Keratinocyte (primary cell): ENCODE measurements around the gene SBNO2. TPM values are rescaled to one million over a fixed set of nuclear protein-coding genes. Genes with fewer than 3 reads are reported as not detected.

ENCODE experiments used
- DNase-seq: peaks from one replicate; pipeline ENCODE4 v3.0.0-alpha.2; 2011; ENCODE audit warnings: low read depth, missing footprints, low spot score
- FAIRE-seq: peaks from 2 replicates; lab custom pipeline; 2011; peaks lifted over from hg19 to GRCh38; lab: Jason Lieb, UNC
- H2AFZ ChIP-seq: 2 replicates; pipeline ENCODE4 v1.6.0; 2012; ENCODE audit warnings: low read length, control low read depth, inconsistent platforms; ENCODE audit not compliant: control insufficient read depth
- H3K27ac ChIP-seq: 2 replicates; pipeline ENCODE4 v1.5.1; 2011; ENCODE audit warnings: low read length; ENCODE audit not compliant: control insufficient read depth, insufficient read depth
- H3K27me3 ChIP-seq: 3 replicates; pipeline ENCODE4 v1.6.0; 2011; ENCODE audit warnings: low read length; ENCODE audit not compliant: control insufficient read depth, insufficient read depth; ENCODE audit errors: extremely low read depth
- H3K36me3 ChIP-seq, 2 experiments: 2 replicates in 1 of 2; 3 replicates in 1 of 2; pipeline ENCODE4 v1.5.1; 2011; ENCODE audit warnings: low read length in 2 of 2, mild to moderate bottlenecking in 1 of 2; ENCODE audit not compliant: control insufficient read depth in 2 of 2, insufficient read depth in 2 of 2; ENCODE audit errors: extremely low read depth in 1 of 2
- H3K4me1 ChIP-seq: 3 replicates; pipeline ENCODE4 v1.5.1; 2011; ENCODE audit warnings: low read length; ENCODE audit not compliant: control insufficient read depth, insufficient read depth; ENCODE audit errors: extremely low read depth
- H3K4me2 ChIP-seq: 3 replicates; pipeline ENCODE4 v1.6.0; 2011; ENCODE audit warnings: low read depth, low read length; ENCODE audit not compliant: control insufficient read depth, insufficient read depth; ENCODE audit errors: extremely low read depth
- H3K4me3 ChIP-seq, 3 experiments: fragments of 200-600 bp in 1 of 3; sonication (generic) in 1 of 3; 2 replicates in 2 of 3; 3 replicates in 1 of 3; pipeline ENCODE4 v1.5.1; 2011 to 2016; ENCODE audit warnings: low read length in 3 of 3, mild to moderate bottlenecking in 3 of 3, control low read depth in 2 of 3, inconsistent platforms in 1 of 3, low read depth in 1 of 3, mixed read lengths in 1 of 3, mixed run types in 1 of 3, moderate library complexity in 1 of 3; ENCODE audit not compliant: control insufficient read depth in 2 of 3, insufficient read depth in 2 of 3; ENCODE audit errors: extremely low read depth in 1 of 3
- H3K79me2 ChIP-seq: 2 replicates; pipeline ENCODE4 v1.6.0; 2012; ENCODE audit warnings: low read length; ENCODE audit not compliant: control insufficient read depth, insufficient read depth
- H3K9ac ChIP-seq: 3 replicates; pipeline ENCODE4 v1.6.0; 2011; ENCODE audit warnings: low read length; ENCODE audit not compliant: control insufficient read depth, insufficient read depth; ENCODE audit errors: extremely low read depth
- H3K9me1 ChIP-seq: 3 replicates; pipeline ENCODE4 v1.6.0; 2011; ENCODE audit warnings: low read length; ENCODE audit not compliant: control insufficient read depth, insufficient read depth; ENCODE audit errors: extremely low read depth
- H3K9me3 ChIP-seq: 2 replicates; pipeline ENCODE4 v1.5.1; 2012; ENCODE audit warnings: low read depth, low read length; ENCODE audit not compliant: control insufficient read depth
- H4K20me1 ChIP-seq: 3 replicates; pipeline ENCODE4 v1.6.0; 2011; ENCODE audit warnings: low read length; ENCODE audit not compliant: control insufficient read depth, insufficient read depth; ENCODE audit errors: extremely low read depth
- EZH2 ChIP-seq: IDR thresholded peaks from one replicate; pipeline ENCODE4 v1.6.1; 2012; ENCODE audit warnings: inconsistent platforms, mild to moderate bottlenecking, low read length, moderate library complexity
- dilution Hi-C: fragments of 300-500 bp; cut with MboI; formaldehyde crosslinking; loops from one replicate; pipeline ENCODE4 v1.7.0; 2020; ENCODE audit warnings: low sequenced_read_pairs; ENCODE audit not compliant: extremely low pct_ligation_motif_present
- polyA plus RNA-seq, 5 experiments: library from polyadenylated mRNA; depleted of rRNA in 3 of 5; stranded (reverse) in 3 of 5; stranded (forward) in 1 of 5; unstranded in 1 of 5; fragments of >200 nt; gene quantifications; 1 replicate in 1 of 5; 2 replicates in 3 of 5; 3 replicates in 1 of 5; pipeline versions ENCODE4 v1.2.1 to v1.2.3, GENCODE V29; 2011 to 2012; ENCODE audit warnings: missing spikeins in 2 of 5, low read depth in 1 of 5, low replicate concordance in 1 of 5
- TF ChIP-seq, protein P1 (sequence below), 3 experiments: IDR thresholded peaks in 1 of 3; conservative IDR thresholded peaks in 1 of 3; optimal IDR thresholded peaks in 1 of 3; 2 replicates in 2 of 3; 3 replicates in 1 of 3; pipeline versions ENCODE3 to v1.5.1; 2011; ENCODE audit warnings: low read length in 3 of 3, mild to moderate bottlenecking in 3 of 3, moderate library complexity in 2 of 3, control low read depth in 1 of 3, inconsistent platforms in 1 of 3; ENCODE audit not compliant: insufficient read depth in 2 of 3; ENCODE audit errors: extremely low read depth in 1 of 3

SBNO2 gene
- polyA plus RNA-seq, 1 donor (not counting 4 experiments of a cell fraction or from before 2014, with no cell fraction given) = 10.9 TPM

GRCh38 chr19:1145635-1146411 lies 28.2 kb downstream of the SBNO2 start:
- no peaks in the 10 kb centered on the region for H3K9me1 ChIP-seq
- no peaks in the 10 kb centered on the region for H4K20me1 ChIP-seq
- H3K4me2 ChIP-seq = no peak overlapping the region
- no peaks in the 10 kb centered on the region for H3K9me3 ChIP-seq
- H3K27me3 ChIP-seq = no peaks in the 10 kb centered on the region
- dilution Hi-C loops = no loop called here
- no peak for DNase-seq
- peaks cover 24% of the 10 kb centered on the region for H3K79me2 ChIP-seq
- no peak overlapping the region for H3K9ac ChIP-seq
- H2AFZ ChIP-seq = no peak overlapping the region
- TF ChIP-seq, protein P1, sequence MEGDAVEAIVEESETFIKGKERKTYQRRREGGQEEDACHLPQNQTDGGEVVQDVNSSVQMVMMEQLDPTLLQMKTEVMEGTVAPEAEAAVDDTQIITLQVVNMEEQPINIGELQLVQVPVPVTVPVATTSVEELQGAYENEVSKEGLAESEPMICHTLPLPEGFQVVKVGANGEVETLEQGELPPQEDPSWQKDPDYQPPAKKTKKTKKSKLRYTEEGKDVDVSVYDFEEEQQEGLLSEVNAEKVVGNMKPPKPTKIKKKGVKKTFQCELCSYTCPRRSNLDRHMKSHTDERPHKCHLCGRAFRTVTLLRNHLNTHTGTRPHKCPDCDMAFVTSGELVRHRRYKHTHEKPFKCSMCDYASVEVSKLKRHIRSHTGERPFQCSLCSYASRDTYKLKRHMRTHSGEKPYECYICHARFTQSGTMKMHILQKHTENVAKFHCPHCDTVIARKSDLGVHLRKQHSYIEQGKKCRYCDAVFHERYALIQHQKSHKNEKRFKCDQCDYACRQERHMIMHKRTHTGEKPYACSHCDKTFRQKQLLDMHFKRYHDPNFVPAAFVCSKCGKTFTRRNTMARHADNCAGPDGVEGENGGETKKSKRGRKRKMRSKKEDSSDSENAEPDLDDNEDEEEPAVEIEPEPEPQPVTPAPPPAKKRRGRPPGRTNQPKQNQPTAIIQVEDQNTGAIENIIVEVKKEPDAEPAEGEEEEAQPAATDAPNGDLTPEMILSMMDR (optimal IDR thresholded peaks at IDR 0.05 in 1 of 3, IDR thresholded peaks at IDR 0.05 in 1 of 3, conservative IDR thresholded peaks at IDR 0.05 in 1 of 3; ENCODE audit: extremely low read depth in 1 of 3, insufficient read depth in 2 of 3, low read length in 3 of 3) = no peak
- no peak for TF ChIP-seq EZH2
- no peak overlapping the region for H3K4me3 ChIP-seq
- no peak for FAIRE-seq
- peaks cover 35% of the 10 kb centered on the region in 2 experiments for H3K36me3 ChIP-seq
- H3K27ac ChIP-seq = no peak overlapping the region
- no peaks in the 10 kb centered on the region for H3K4me1 ChIP-seq

GRCh38 chr19:1144741-1145140 lies 29.3 kb downstream of the SBNO2 start:
- Histone ChIP-seq H4K20me1 (no peaks in the 10 kb centered on the region), H3K4me1 (no peaks in the 10 kb centered on the region), H3K79me2 (peaks cover 19% of the 10 kb centered on the region), H3K9me3 (no peaks in the 10 kb centered on the region), H3K36me3 (peaks cover 29 to 35% of the 10 kb centered on the region in 2 experiments), H3K4me3 (no peak overlapping the region), H3K27ac (no peak overlapping the region), H3K9ac (no peak overlapping the region), H2AFZ (no peak overlapping the region), H3K9me1 (no peaks in the 10 kb centered on the region), H3K4me2 (no peak overlapping the region), H3K27me3 (no peaks in the 10 kb centered on the region)
- dilution Hi-C loops = no loop called here
- no peak for TF ChIP-seq EZH2
- TF ChIP-seq, protein P1 (optimal IDR thresholded peaks at IDR 0.05 in 1 of 3, IDR thresholded peaks at IDR 0.05 in 1 of 3, conservative IDR thresholded peaks at IDR 0.05 in 1 of 3; ENCODE audit: extremely low read depth in 1 of 3, insufficient read depth in 2 of 3, low read length in 3 of 3) = no peak
- FAIRE-seq (no peak), DNase-seq (no peak)
